ENCODE results near the gene GRAP. TPM values are rescaled to one million over a fixed set of nuclear protein-coding genes. Genes with fewer than 3 reads are reported as not detected.
"Not testable (repeated sequence)": the region's sequence is repeated elsewhere in the genome, so short reads cannot be mapped to it uniquely, and the experiment has no call there.

The GRAP gene
- total RNA-seq: 10 to 100 TPM; 15.4 to 16.1 TPM

DNA sequence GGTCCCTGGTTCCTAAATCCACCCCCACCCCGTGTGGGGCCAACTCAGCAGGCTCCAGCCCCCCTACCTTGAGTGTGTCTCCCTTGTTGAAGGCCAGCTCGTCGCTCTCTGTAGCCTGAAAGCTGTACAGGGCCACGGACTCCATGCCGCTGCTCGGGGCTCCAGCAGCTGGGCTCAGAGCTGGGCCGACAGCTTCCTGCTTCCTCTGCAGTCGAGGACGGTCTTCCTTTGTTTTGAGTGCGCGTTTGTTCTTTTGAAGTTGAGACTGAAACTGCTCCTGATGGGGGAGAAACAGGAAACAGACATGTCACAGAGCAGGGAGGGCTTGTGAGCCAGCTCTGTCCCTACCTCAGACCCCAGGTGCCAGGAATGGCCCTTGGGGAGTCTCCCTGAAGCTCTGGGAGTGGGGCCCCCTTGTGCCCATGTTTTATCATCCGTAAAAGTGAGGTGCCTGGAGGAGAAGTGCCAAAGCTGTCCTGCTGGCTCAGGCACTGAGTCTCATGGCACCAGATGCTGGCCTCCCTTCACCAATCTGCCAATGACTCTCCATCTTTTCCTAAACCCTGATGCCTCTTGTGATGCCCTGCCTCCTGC lies at the start of gene GRAP:
TSS of gene GRAP (minus strand) at position 176 of the 594 bp plus-strand sequence. CDS start at position 145, 31 bp downstream.
- H3K36me3 Mint-ChIP-seq (ENCODE audit: low read depth); H3K27ac Mint-ChIP-seq; H3K4me3 Mint-ChIP-seq; CTCF ChIA-PET; POLR2A ChIA-PET; H3K9me3 Mint-ChIP-seq; H3K27me3 Mint-ChIP-seq; DNase-seq; H3K4me1 Mint-ChIP-seq: not testable (repeated sequence)

DNA sequence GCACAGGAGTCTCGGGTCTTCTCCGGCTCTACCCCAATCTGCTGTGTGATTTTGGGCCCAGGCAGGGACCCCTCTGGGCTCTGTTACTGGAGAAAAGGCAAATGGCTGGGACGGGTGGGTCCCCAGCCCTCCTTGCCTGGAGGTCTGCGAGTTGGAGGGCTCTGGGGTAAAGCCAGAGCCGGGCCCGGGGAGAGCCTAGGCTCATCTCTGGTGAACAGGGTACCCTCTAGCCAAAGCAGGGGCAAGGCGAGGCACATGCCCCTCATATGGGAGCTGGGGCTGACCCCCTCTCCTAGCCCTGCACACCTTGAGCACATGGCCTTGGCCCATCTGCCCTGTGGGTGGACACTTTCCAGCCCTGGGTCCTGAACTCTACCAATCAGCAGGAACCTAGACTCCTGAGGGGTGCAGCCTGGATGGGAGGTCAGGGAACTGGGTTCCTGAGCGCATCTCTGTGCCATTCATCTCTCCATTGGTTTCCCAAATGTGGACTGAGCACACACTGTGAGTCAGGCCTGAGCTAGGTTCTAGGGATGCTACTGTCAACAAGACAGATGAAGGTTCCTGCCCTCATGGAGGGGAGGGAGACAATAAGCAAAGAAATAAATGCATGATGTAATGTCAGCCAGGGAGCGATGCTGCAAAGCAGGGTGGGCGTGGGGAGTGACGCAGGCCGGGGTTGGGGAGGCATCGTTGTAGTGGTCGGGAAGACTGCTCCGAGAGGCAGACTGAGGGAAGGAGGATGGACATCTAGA lies 47.1 kb upstream of the GRAP start:
- H3K27me3 Mint-ChIP-seq; POLR2A ChIA-PET; H3K4me3 Mint-ChIP-seq; CTCF ChIA-PET; H3K36me3 Mint-ChIP-seq (ENCODE audit: low read depth); H3K4me1 Mint-ChIP-seq; DNase-seq; H3K27ac Mint-ChIP-seq; H3K9me3 Mint-ChIP-seq: not testable (repeated sequence)

DNA sequence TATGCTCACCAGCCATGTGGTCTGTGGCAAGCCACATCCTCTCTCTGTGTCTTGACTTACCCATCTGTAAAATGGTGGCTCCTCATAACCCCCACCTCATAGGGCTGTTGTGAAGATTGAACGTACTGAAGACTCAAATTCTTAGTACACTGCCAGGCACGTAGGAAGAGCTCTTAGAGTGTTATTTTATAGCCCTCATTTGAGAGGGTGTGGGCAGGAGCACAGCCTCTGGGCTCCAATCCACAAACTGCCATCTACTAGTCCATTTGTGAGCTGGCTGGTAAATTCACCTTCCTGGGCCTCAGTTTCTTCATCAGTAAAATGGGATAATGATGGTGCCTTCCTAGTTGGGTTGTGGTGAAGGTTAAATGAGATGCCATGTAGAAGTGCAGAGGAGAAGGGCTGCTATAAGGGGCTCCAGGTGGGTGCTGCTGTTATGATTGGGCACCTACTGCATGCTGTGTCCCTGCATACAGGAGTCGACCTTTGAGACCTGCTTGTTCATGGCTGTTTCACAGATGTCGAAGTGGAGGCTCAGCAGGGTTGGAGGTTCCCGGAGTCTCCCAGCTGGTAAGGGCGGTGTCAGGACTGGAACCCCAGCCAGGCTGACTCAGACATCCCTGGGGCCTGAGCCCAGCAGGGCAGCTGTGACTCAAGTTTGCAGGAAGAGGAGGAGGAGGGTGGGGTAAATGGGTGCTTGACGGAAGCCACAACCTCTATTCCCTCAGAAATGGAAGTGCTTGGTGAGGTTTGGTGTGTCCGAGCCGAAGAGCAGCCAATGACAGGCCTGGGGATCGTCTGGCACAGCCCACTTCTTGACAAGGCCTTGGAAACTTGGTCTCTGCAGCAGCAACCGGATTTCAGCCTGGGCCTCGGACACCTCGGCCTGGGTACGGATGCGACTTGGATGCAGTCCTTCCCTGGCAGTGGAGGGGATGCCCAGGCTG lies 46.3 kb upstream of the GRAP start:
- H3K4me3 Mint-ChIP-seq, H3K27ac Mint-ChIP-seq, H3K9me3 Mint-ChIP-seq: not testable (repeated sequence)

DNA sequence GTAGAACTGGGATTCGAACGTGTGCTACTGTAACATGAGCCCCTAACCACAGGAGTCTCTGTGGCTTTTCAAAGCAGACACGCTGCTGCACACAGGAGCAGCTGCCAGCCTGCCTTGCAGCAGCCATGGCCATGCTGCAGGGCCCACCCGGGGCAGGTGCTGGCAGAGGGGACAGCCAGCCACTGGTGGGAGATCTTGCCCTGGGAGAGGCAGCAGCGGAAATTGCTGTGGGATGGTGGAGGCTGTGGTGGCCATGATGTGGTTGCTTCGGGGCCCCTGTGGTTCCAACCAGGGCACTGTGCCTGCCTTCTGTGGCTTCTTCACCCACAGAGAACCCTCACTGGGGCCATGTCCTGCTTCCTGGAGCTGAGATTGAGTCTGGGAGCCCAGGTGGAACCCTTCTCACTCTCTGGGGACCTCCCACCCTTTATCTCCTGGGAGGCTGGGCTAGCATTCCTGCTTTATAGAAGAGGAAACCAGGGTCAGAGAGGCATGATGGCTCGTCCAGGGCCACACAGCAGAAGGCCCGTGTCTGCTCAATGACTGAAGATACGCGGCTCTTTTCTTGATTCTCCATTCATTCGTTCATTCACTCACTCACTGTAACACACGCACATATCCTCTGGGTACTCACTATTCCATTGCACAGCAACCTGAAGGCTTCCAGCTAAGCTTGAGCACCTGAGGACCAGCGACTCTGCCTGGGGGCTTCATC lies 43.5 kb upstream of the GRAP start:
- H3K27ac Mint-ChIP-seq; POLR2A ChIA-PET; H3K4me1 Mint-ChIP-seq; H3K4me3 Mint-ChIP-seq; CTCF ChIA-PET; H3K36me3 Mint-ChIP-seq (ENCODE audit: low read depth); H3K27me3 Mint-ChIP-seq; DNase-seq; H3K9me3 Mint-ChIP-seq: not testable (repeated sequence)

More for the DNA sequence above, 46.3 kb upstream of the GRAP start:
- DNase-seq; H3K27me3 Mint-ChIP-seq; H3K36me3 Mint-ChIP-seq (ENCODE audit: low read depth); POLR2A ChIA-PET; CTCF ChIA-PET; H3K4me1 Mint-ChIP-seq: not testable (repeated sequence)

DNA sequence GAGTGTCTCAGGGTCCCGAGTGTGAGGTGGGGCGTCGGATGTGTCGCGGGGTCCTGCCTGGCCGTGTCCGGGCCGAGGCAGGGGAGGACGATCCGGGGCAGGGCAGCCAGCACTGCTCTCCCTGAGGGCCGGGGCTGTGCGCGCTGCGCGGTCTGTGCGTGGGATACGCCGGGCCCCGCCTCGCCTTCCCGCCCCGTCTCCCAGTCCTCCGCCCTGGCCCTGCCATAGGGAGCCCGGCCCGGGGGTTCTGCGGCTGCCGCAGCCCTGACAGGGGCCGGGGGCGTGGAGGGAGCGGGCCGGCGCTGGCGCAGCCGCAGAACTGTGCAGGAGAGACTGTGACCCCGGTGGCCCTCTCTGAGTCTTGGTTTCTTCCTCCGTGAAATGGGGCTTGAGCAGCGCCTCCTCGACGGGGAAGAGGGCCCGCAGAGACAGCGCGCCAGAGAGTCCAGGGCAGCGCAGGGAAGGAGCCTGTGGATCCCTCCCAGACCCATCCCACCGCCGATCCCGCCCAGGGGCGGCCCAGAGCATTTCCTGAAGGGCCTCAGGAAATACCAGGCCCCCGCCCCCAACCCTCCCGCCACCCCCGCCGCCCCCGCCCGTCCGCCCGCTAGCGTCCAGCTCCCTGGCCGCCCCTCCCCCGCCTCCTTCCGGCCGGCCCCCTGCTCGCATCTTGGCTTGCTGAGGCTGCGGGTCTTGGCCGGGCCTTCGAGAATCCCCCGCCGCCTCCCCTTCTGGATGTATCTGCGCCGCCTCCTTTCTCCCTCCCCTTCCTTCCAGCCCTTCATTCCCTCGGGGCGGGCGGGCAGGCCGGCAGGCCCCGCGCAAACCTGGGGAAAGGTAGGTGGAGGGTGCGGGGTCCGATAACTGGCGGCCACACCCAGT lies 42.3 kb upstream of the GRAP start:
- H3K4me1 Mint-ChIP-seq; POLR2A ChIA-PET; H3K9me3 Mint-ChIP-seq; H3K4me3 Mint-ChIP-seq; H3K27ac Mint-ChIP-seq; H3K36me3 Mint-ChIP-seq (ENCODE audit: low read depth); DNase-seq; CTCF ChIA-PET; H3K27me3 Mint-ChIP-seq: not testable (repeated sequence)

DNA sequence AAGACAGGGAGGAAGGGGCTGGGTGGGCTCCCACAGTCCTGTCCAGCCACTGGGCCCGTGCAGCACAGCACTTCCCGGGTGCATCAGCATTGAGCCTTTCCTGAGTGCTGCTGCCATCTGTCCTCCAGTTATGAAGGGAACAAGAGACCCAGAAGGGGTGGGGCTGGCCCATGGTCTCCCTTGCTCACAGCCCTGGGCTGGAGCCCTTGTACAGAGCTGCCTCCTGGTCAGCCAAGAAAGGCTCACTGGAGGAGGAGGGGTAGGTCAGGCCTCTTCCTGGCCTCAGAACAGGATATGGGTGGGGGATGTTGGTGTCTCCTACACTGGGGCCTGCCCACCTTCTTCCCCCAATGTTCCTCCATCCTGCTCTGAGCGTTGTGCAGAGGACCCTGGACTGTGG lies 30.6 kb upstream of the GRAP start:
- DNase-seq; POLR2A ChIA-PET; CTCF ChIA-PET; H3K4me3 Mint-ChIP-seq; H3K9me3 Mint-ChIP-seq; H3K27ac Mint-ChIP-seq; H3K36me3 Mint-ChIP-seq (ENCODE audit: low read depth); H3K27me3 Mint-ChIP-seq; H3K4me1 Mint-ChIP-seq: not testable (repeated sequence)

DNA sequence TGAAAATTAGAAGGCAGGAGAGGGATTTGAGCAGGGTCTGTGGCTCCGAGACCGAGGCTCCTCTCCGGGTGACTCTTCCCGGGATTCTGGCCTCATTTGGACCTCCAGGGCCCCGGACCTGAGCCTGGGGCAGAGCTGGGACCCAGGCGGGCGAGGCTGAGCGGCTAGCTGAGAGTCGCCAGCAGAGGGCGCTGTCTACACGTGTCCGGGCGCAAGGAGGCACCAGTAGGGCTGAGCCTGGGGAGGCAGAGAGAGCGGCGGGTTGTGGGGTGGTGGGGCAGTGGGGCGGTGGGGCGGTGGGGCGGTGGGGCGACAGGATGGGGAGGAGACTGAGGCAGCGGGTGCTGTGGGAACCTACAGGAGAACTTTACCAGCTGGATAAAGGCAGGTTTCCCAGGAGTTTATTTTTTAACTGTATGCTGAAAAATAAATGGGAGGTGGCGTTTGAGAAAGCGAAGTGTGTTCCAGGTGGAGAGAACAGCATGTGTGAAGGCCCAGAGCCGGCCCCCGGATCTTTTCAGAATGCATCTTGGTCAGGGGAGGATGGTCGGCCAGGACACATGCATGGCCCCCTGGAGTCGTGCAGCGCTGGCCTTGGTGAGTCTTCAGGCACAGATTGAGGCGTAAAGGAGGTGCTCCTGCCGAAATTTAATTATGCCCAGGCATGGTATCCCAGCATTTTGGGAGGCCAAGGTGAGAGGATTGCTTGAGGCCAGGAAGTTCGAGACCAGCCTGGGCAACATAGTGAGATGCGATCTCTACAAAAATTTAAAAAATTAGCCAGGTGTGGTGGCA lies 29.8 kb upstream of the GRAP start:
- POLR2A ChIA-PET, CTCF ChIA-PET: not testable (repeated sequence)
- DNase-seq: peak; percentile 39

DNA sequence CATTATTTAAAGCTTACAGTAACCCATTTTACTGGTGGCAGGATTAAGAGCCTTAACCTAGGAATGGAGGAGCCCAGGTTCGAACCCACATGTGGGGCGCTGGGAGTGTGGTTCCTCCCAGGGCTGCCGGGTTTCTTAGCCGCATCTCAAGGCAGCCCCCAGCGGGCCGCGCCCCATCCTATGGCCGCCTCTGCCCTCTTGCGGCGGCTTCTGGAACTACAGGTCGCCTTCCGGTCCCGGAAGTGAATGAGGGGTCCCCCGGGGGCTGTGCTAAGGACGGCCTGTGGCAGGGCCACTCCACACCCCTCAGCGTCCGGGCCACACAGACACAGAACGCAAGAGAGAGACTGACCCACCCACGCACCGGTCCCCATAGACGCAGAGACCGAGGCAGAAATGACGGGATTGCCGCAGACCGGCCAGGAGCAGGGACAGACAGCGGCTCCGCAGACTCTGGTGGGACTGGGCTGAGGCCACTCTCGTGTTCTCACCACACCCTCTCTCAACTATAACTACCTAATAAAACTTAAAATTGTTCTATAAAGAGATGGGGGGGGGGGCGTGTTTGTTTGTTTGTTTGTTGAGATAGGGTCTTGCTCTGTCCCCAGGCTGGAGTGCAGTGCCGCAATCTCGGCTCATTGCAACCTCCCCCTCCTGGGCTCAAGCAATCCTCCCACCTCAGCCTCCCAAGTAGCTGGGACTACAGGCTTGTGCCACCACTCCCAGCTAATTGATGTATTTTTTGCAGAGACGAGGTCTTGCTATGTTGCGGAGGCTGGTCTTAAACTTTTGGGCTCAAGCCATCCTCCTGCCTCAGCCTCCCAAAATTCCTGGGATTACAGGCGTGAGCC lies 23.8 kb upstream of the GRAP start:
- DNase-seq; H3K4me1 Mint-ChIP-seq; H3K9me3 Mint-ChIP-seq; H3K27ac Mint-ChIP-seq; POLR2A ChIA-PET; H3K36me3 Mint-ChIP-seq (ENCODE audit: low read depth); CTCF ChIA-PET; H3K4me3 Mint-ChIP-seq; H3K27me3 Mint-ChIP-seq: not testable (repeated sequence)

More for the DNA sequence above, 29.8 kb upstream of the GRAP start:
- not testable (repeated sequence) for H3K4me1 Mint-ChIP-seq; H3K4me3 Mint-ChIP-seq; H3K36me3 Mint-ChIP-seq (ENCODE audit: low read depth); H3K27me3 Mint-ChIP-seq; H3K27ac Mint-ChIP-seq; H3K9me3 Mint-ChIP-seq

DNA sequence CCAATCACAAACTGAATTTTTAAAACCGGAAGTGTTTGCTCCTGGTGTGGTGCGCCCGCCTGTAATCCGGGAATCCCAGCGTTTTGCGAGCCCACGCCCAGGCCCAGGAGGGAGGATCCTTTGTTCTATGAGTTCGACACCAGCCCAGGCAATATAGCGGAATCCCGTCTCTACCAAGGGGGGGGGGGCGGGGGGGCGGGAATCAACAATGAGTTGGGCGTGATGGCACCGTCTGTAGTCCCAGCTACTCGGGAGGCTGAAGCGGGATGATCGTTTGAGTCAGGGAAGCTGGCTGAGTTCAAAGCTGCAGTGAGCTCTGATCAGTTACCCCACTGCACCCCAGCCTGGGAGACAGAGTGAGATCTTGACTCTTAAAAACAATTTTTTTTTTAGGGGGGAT lies 17.6 kb upstream of the GRAP start:
- POLR2A ChIA-PET: interaction anchor here (0.5 kb wide), 1 partner anchor 701 kb away, joined by 4 read pairs; the partner anchor contains the start of gene SHMT1
- CTCF ChIA-PET; H3K4me3 Mint-ChIP-seq; H3K9me3 Mint-ChIP-seq; H3K4me1 Mint-ChIP-seq; H3K27me3 Mint-ChIP-seq; H3K36me3 Mint-ChIP-seq (ENCODE audit: low read depth): not testable (repeated sequence)
- peak overlapping the region; percentile 62 for H3K27ac Mint-ChIP-seq
- peak; percentile 16 for DNase-seq

DNA sequence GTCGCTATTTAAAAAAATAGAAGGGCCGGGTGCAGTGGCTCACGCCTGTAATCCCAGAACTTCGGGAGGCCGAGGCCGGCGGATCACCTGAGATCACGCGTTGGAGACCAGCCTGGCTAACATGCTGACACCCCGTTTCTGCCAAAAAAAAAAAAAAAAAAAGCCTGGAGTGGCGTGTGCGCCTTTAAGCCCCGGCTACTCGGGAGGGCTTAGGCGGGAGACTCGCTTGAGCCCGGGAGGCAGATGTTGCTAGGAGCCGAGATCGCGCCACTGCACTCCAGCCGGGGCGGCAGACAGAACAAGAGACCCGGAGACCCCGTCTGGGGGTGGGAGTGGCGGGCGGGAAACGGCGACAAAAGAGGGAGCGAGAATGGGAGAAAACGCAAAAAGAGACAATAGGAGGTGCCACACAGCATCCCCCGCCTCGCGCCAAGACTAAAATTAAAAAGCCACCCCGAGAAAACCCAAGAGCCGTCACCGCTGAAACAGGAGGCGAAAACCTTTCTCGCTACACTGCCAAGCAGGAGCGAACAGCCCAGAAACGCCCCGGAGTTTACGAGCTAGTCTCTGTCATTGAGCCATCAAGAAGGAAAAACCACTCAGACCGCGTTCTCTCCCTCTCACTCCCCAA lies 16.7 kb upstream of the GRAP start:
- peak; percentile 86 for DNase-seq
- CTCF ChIA-PET; H3K27me3 Mint-ChIP-seq; POLR2A ChIA-PET; H3K36me3 Mint-ChIP-seq (ENCODE audit: low read depth); H3K4me1 Mint-ChIP-seq; H3K9me3 Mint-ChIP-seq: not testable (repeated sequence)
- Mint-ChIP-seq H3K27ac (peak overlapping the region; percentile 82), H3K4me3 (peak overlapping the region; percentile 46)

DNA sequence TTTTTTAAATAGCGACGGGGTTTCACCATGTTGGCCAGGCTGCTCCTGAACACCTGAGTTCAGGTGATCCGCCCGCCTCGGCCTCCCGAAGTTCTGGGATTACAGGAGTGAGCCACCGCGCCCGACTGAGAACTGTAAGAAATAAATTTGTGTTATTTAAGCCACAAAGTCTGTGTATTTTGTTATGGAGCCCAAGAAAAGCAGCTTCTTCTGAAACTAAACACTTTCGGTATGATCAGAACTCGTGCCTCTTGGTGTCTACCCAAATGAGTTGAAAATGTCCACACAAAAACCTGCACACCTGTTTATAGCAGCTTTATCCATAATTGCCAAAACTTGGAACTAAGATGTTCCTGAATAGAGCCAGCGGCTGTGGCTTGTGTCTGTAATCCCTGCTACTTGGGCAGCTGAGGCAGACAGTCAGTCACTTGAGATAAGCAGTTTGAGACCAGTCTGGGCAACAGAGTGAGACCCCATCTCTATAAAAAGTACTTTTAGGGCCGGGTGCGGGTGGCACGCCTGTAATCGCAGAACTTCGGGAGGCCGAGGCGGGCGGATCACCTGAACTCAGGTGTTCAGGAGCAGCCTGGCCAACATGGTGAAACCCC lies 16.1 kb upstream of the GRAP start:
- H3K36me3 Mint-ChIP-seq (ENCODE audit: low read depth); H3K4me3 Mint-ChIP-seq; POLR2A ChIA-PET: not testable (repeated sequence)

More for the DNA sequence above, 16.1 kb upstream of the GRAP start:
- H3K27ac Mint-ChIP-seq, DNase-seq, H3K4me1 Mint-ChIP-seq, H3K27me3 Mint-ChIP-seq, H3K9me3 Mint-ChIP-seq, CTCF ChIA-PET: not testable (repeated sequence)
